NCI-H1048 (cell line): ENCODE results near the gene HGD.

Experiments
- DNase-seq: peaks from one replicate; lab custom pipeline; 2025; lab: John Stamatoyannopoulos, UW

The HGD gene

GRCh38 chr3:120587332-120587975 lies 94.6 kb downstream of the HGD start:
- no peak for DNase-seq
